IMR-90 (cell line): Measurements from ENCODE around the gene PTPN13. TPM values are rescaled to one million over a fixed set of nuclear protein-coding genes. Genes with fewer than 3 reads are reported as not detected.
A peak's percentile ranks its signal among the peaks of the same experiment; 100 is the strongest.

Experiments used
- ATAC-seq: fragments of 200-7000 bp; cut with Tn5 transposase; 2 replicates; pipeline ENCODE4 v1.9.1; 2020; ENCODE audit warnings: low read depth, mild to moderate bottlenecking, moderate library complexity
- BruUV-seq: library from RNA; stranded (reverse); fragments of 400-500 nt; replicated peaks from 2 replicates; lab custom pipeline; 2021; lab: Mats Ljungman, UMichigan
- CTCF ChIA-PET: fragments of 300-600 bp; formaldehyde crosslinking; extraction: SDS; loops from one replicate; lab custom pipeline; 2021; ENCODE audit warnings: antibody characterized with exemption; lab: Yijun Ruan, JAX
- POLR2A ChIA-PET: fragments of 300-600 bp; sonication (Branson Sonifier 250); formaldehyde crosslinking; loops from one replicate; lab custom pipeline; 2022; ENCODE audit warnings: antibody characterized with exemption; ENCODE audit not compliant: unreplicated experiment; lab: Charles Lee
- DNase-seq: peaks from one replicate; pipeline ENCODE4 v3.0.0; 2013
- H2AFZ ChIP-seq: replicated peaks from 2 replicates; pipeline ENCODE3; 2013; ENCODE audit warnings: low read length, mild to moderate bottlenecking; ENCODE audit not compliant: poor library complexity
- H2AK5ac ChIP-seq: 2 replicates; pipeline ENCODE4 v1.6.1; 2013; ENCODE audit warnings: low read depth, low read length, inconsistent platforms
- H2AK9ac ChIP-seq: replicated peaks from 2 replicates; pipeline ENCODE3; 2013; ENCODE audit warnings: mild to moderate bottlenecking, low read depth, low read length, moderate library complexity; ENCODE audit not compliant: poor library complexity
- H2BK120ac ChIP-seq: 2 replicates; pipeline ENCODE4 v1.6.1; 2013; ENCODE audit warnings: low read depth, low read length, inconsistent platforms
- H2BK15ac ChIP-seq: 3 replicates; pipeline ENCODE4 v1.6.1; 2013; ENCODE audit warnings: low read depth, low read length, inconsistent platforms
- H2BK20ac ChIP-seq: 2 replicates; pipeline ENCODE4 v1.6.1; 2013; ENCODE audit warnings: low read depth, mild to moderate bottlenecking, inconsistent platforms, low read length, moderate library complexity
- H2BK5ac ChIP-seq: 2 replicates; pipeline ENCODE4 v1.6.1; 2013; ENCODE audit warnings: mild to moderate bottlenecking, low read depth, low read length, inconsistent platforms; ENCODE audit not compliant: poor library complexity, severe bottlenecking
- H3K14ac ChIP-seq: replicated peaks from 2 replicates; pipeline ENCODE4 v1.6.1; 2013; ENCODE audit warnings: low read depth, low read length, inconsistent platforms
- H3K18ac ChIP-seq: 2 replicates; pipeline ENCODE4 v1.6.1; 2013; ENCODE audit warnings: low read depth, low read length, control low read depth
- H3K23ac ChIP-seq: 2 replicates; pipeline ENCODE4 v1.6.1; 2013; ENCODE audit warnings: low read depth, low read length, inconsistent platforms
- H3K27ac ChIP-seq: 2 replicates; pipeline ENCODE4 v1.5.1; 2013; ENCODE audit warnings: mild to moderate bottlenecking, control low read depth, low read length; ENCODE audit not compliant: insufficient read depth
- H3K27me3 ChIP-seq: 2 replicates; pipeline ENCODE4 v1.6.1; 2013; ENCODE audit warnings: low read length; ENCODE audit not compliant: control insufficient read depth, insufficient read depth
- H3K36me3 ChIP-seq: 2 replicates; pipeline ENCODE4 v1.6.1; 2013; ENCODE audit warnings: low read length, mixed read lengths; ENCODE audit not compliant: control insufficient read depth, insufficient read depth
- H3K4ac ChIP-seq: 2 replicates; pipeline ENCODE4 v1.6.1; 2013; ENCODE audit warnings: low read depth, low read length, inconsistent platforms
- H3K4me1 ChIP-seq: 2 replicates; pipeline ENCODE4 v1.6.1; 2013; ENCODE audit warnings: low read length, mixed read lengths; ENCODE audit not compliant: control insufficient read depth, insufficient read depth
- H3K4me2 ChIP-seq: 2 replicates; pipeline ENCODE4 v1.6.1; 2013; ENCODE audit warnings: low read depth, mild to moderate bottlenecking, control low read depth, low read length, moderate library complexity
- H3K4me3 ChIP-seq: 2 replicates; pipeline ENCODE4 v1.5.1; 2013; ENCODE audit warnings: low read depth, mild to moderate bottlenecking, control low read depth, low read length, moderate library complexity; ENCODE audit not compliant: insufficient read depth
- H3K56ac ChIP-seq: 2 replicates; pipeline ENCODE4 v1.6.1; 2013; ENCODE audit warnings: low read length, inconsistent platforms; ENCODE audit not compliant: insufficient read depth; ENCODE audit errors: extremely low read depth
- H3K79me1 ChIP-seq, 2 experiments: 2 replicates each; pipeline ENCODE4 v1.6.1; 2013; ENCODE audit warnings: low read length in 2 of 2, inconsistent platforms in 1 of 2, low read depth in 1 of 2
- H3K9ac ChIP-seq: 2 replicates; pipeline ENCODE4 v1.6.1; 2013; ENCODE audit warnings: low read depth, low read length, control low read depth
- H3K9me1 ChIP-seq: 2 replicates; pipeline ENCODE4 v1.6.1; 2013; ENCODE audit warnings: low read length, inconsistent platforms; ENCODE audit not compliant: insufficient read depth
- H3K9me3 ChIP-seq: 2 replicates; pipeline ENCODE4 v1.6.1; 2013; ENCODE audit warnings: low read length; ENCODE audit not compliant: control insufficient read depth, insufficient read depth
- H4K20me1 ChIP-seq: 2 replicates; pipeline ENCODE4 v1.6.1; 2013; ENCODE audit warnings: low read length, inconsistent platforms; ENCODE audit not compliant: insufficient read depth
- H4K5ac ChIP-seq: 2 replicates; pipeline ENCODE4 v1.6.1; 2013; ENCODE audit warnings: mild to moderate bottlenecking, low read depth, low read length, control low read depth
- H4K8ac ChIP-seq, 2 experiments: 2 replicates each; pipeline ENCODE4 v1.6.1; 2013; ENCODE audit warnings: low read depth in 2 of 2, low read length in 2 of 2, control low read depth in 1 of 2, inconsistent platforms in 1 of 2
- H4K91ac ChIP-seq: 2 replicates; pipeline ENCODE4 v1.6.1; 2013; ENCODE audit warnings: low read depth, low read length, inconsistent platforms; ENCODE audit not compliant: insufficient read depth
- BHLHE40 ChIP-seq: fragments of 150-350 bp; IDR thresholded peaks from 2 replicates; pipeline ENCODE4 v1.6.1; 2016; ENCODE audit warnings: mild to moderate bottlenecking, low read depth, low read length
- CEBPB ChIP-seq: IDR thresholded peaks from 2 replicates; pipeline ENCODE4 v1.6.1; 2012; ENCODE audit warnings: low read depth, low read length, improper control_type of control experiment
- CHD1 ChIP-seq: IDR thresholded peaks from 2 replicates; pipeline ENCODE4 v1.6.1; 2012; ENCODE audit warnings: low read depth, low read length, improper control_type of control experiment
- CTCF ChIP-seq: conservative IDR thresholded peaks from 2 replicates; pipeline ENCODE4 v1.5.1; 2012; ENCODE audit warnings: mild to moderate bottlenecking, low read depth, low read length, improper control_type of control experiment
- ELK1 ChIP-seq: fragments of 150-350 bp; IDR thresholded peaks from 2 replicates; pipeline ENCODE4 v1.6.1; 2016; ENCODE audit warnings: low read depth, mild to moderate bottlenecking, low read length, moderate library complexity, borderline replicate concordance
- FOS ChIP-seq: fragments of 150-350 bp; IDR thresholded peaks from 2 replicates; pipeline ENCODE4 v1.6.1; 2016; ENCODE audit warnings: low read depth, low read length
- MAFK ChIP-seq: IDR thresholded peaks from 2 replicates; pipeline ENCODE4 v1.6.1; 2012; ENCODE audit warnings: low read depth, low read length, improper control_type of control experiment
- MAZ ChIP-seq: IDR thresholded peaks from 2 replicates; pipeline ENCODE4 v1.6.1; 2012; ENCODE audit warnings: low read depth, mild to moderate bottlenecking, low read length, improper control_type of control experiment, moderate library complexity, borderline replicate concordance
- MXI1 ChIP-seq: IDR thresholded peaks from 2 replicates; pipeline ENCODE4 v1.6.1; 2012; ENCODE audit warnings: low read depth, mild to moderate bottlenecking, low read length, moderate library complexity, borderline replicate concordance
- NFE2L2 ChIP-seq: fragments of 150-350 bp; IDR thresholded peaks from 2 replicates; pipeline ENCODE4 v1.6.1; 2016; ENCODE audit warnings: low read depth, mild to moderate bottlenecking, low read length
- POLR2A ChIP-seq: IDR thresholded peaks from 2 replicates; pipeline ENCODE4 v1.6.1; 2012; ENCODE audit warnings: mild to moderate bottlenecking, low read depth, low read length
- RAD21 ChIP-seq: IDR thresholded peaks from 2 replicates; pipeline ENCODE4 v1.6.1; 2012; ENCODE audit warnings: low read length, improper control_type of control experiment
- RFX5 ChIP-seq: IDR thresholded peaks from 2 replicates; pipeline ENCODE4 v1.8.0; 2012; ENCODE audit warnings: low read depth, mild to moderate bottlenecking, low read length, moderate library complexity
- SMC3 ChIP-seq: fragments of 150-350 bp; IDR thresholded peaks from 2 replicates; pipeline ENCODE4 v1.6.1; 2016; ENCODE audit warnings: low read depth, mild to moderate bottlenecking, antibody characterized with exemption, low read length, moderate library complexity
- USF2 ChIP-seq: fragments of 150-350 bp; IDR thresholded peaks from 2 replicates; pipeline ENCODE4 v1.6.1; 2017; ENCODE audit warnings: mild to moderate bottlenecking, antibody characterized with exemption, low read length, low read depth
- WGBS, 2 experiments: methylation state at CpG; one replicate each; pipeline versions ENCODE4 v1.1.5 to v1.1.7; 2013; ENCODE audit warnings: missing lambda C conversion rate in 2 of 2; ENCODE audit not compliant: insufficient read length in 1 of 2; ENCODE audit errors: extremely low coverage in 2 of 2; 5-methylcytosine and 5-hydroxymethylcytosine counted together
- dilution Hi-C: fragments of 300-500 bp; cut with HindIII; formaldehyde crosslinking; loops from one replicate; pipeline ENCODE4 v1.14.3; 2018; ENCODE audit warnings: low sequenced_read_pairs; ENCODE audit not compliant: unreplicated experiment
- in situ Hi-C: fragments of 300-500 bp; cut with MboI; formaldehyde crosslinking; loops from 3 replicates; pipeline ENCODE4 v1.14.3; 2019; ENCODE audit warnings: low sequenced_read_pairs, inconsistent platforms, mixed read lengths
- intact Hi-C: fragments of 100-400 bp; cut with micrococcal nuclease; formaldehyde crosslinking; loops from 2 replicates; pipeline ENCODE4 v1.10.0; 2022
- polyA plus RNA-seq, 3 experiments: library from polyadenylated mRNA; depleted of rRNA; stranded (reverse); fragments of >200 nt; gene quantifications; 2 replicates each; pipeline ENCODE4 v1.2.3, GENCODE V29; 2012; ENCODE audit warnings: low replicate concordance in 1 of 3
- total RNA-seq: library from RNA; depleted of rRNA; stranded (reverse); fragments of >200 nt; gene quantifications from 2 replicates; pipeline ENCODE4 v1.2.3, GENCODE V29; 2012

PTPN13 gene
- total and polyA plus RNA-seq, 2 of the 4 experiments (the other 2 are of a cell fraction), result 7.7 to 29.0 TPM

GRCh38 chr4:86840858-86841257 is 246.7 kb downstream of the PTPN13 start:
- in situ Hi-C loops (no loop called here), intact Hi-C loops (no loop called here), dilution Hi-C loops (no loop called here)
- Histone ChIP-seq H3K4me3 (no peak overlapping the region), H3K79me1 (no peaks in the 10 kb centered on the region), H3K9me3 (no peaks in the 10 kb centered on the region), H4K5ac (peak overlapping the region; percentile 3; the same call in 1 of the 2 replicates), H2AFZ (no peak overlapping the region), H3K56ac (no peak overlapping the region), H3K14ac (peak overlapping the region; percentile 54; the same call in 1 of the 2 replicates), H4K20me1 (no peaks in the 10 kb centered on the region; the same call in 1 of the 2 replicates), H3K36me3 (no peaks in the 10 kb centered on the region), H2BK120ac (peak overlapping the region; percentile 66), H3K4me2 (peak overlapping the region; percentile 51; the same call in 1 of the 2 replicates), H2AK5ac (peak overlapping the region; percentile 25; the same call in 1 of the 2 replicates), H4K91ac (no peak overlapping the region; the same call in 1 of the 2 replicates), H2BK5ac (peak overlapping the region; percentile 92), H2BK15ac (peak overlapping the region; percentile 11; the same call in 1 of the 3 replicates), H4K8ac (peak overlapping the region in 1 of 2 experiments; percentile 42; a peak in 2 of 4 replicates), H3K9me1 (peaks cover 5% of the 10 kb centered on the region; the same call in 1 of the 2 replicates), H3K27ac (peak overlapping the region; percentile 3; the same call in 1 of the 2 replicates), H3K27me3 (no peaks in the 10 kb centered on the region), H2BK20ac (peak overlapping the region; percentile 30; the same call in 1 of the 2 replicates), H3K18ac (peak overlapping the region; percentile 13; the same call in 1 of the 2 replicates), H3K4me1 (peaks cover 8% of the 10 kb centered on the region), H3K9ac (no peak overlapping the region), H2AK9ac (no peak overlapping the region), H3K23ac (peak overlapping the region; percentile 77), H3K4ac (peak overlapping the region; percentile 49; the same call in 1 of the 2 replicates)
- ATAC-seq (peak; percentile 82), DNase-seq (peak; percentile 44)
- no CpG with 5 or more reads among the region's 1 CpG for WGBS, 2 experiments
- no TSS peak for BruUV-seq
- ChIA-PET CTCF (interaction anchor here (0.6 kb wide), 1 partner anchor 55 kb away, joined by 3 read pairs; no protein-coding TSS in a partner anchor), POLR2A (interaction anchor here (1.4 kb wide), 1 partner anchor 9 kb away, joined by 6 read pairs; no protein-coding TSS in a partner anchor)
- TF ChIP-seq CTCF, result no peak
- no peak for TF ChIP-seq CEBPB
- no peak for TF ChIP-seq BHLHE40
- TF ChIP-seq RFX5, result no peak
- no peak for TF ChIP-seq MAFK
- no peak for TF ChIP-seq USF2
- TF ChIP-seq POLR2A, result no peak
- no peak for TF ChIP-seq MAZ
- no peak for TF ChIP-seq RAD21
- TF ChIP-seq FOS, result no peak
- TF ChIP-seq CHD1, result no peak
- TF ChIP-seq ELK1, result no peak
- TF ChIP-seq SMC3, result no peak
- no peak for TF ChIP-seq NFE2L2
- no peak for TF ChIP-seq MXI1
